Kidney capillary endothelial cell (primary cell): ENCODE results near the gene DGLUCY.
"Not testable (repeated sequence)": the region's sequence is repeated elsewhere in the genome, so short reads cannot be mapped to it uniquely, and the experiment has no call there.

ENCODE experiments used
- DNase-seq: peaks from one replicate; pipeline ENCODE4 v3.0.0-alpha.2; 2018; ENCODE audit warnings: low spot score

Gene DGLUCY

GRCh38 chr14:91138511-91139359, 24.9 kb downstream of the DGLUCY start:
- DNase-seq: no peak

GRCh38 chr14:91139776-91140175, 25.9 kb downstream of the DGLUCY start:
- no peak for DNase-seq

GRCh38 chr14:91140672-91141071, 26.8 kb downstream of the DGLUCY start:
- DNase-seq: peak; percentile 50

- DNase-seq: no peak
Observed at GRCh38 chr14:91142214-91142668, 28.4 kb downstream of the DGLUCY start.

- DNase-seq: no peak
Observed at GRCh38 chr14:91143862-91144261, 30.0 kb downstream of the DGLUCY start.

GRCh38 chr14:91144425-91145145, 30.7 kb downstream of the DGLUCY start:
- DNase-seq: peak; percentile 35

GRCh38 chr14:91145391-91146160, 31.7 kb downstream of the DGLUCY start:
- no peak for DNase-seq

- no peak for DNase-seq
Observed at GRCh38 chr14:91146661-91147060, 32.8 kb downstream of the DGLUCY start.

GRCh38 chr14:91149462-91149861, 35.6 kb downstream of the DGLUCY start:
- no peak for DNase-seq

GRCh38 chr14:91152499-91152898, 38.6 kb downstream of the DGLUCY start:
- no peak for DNase-seq

- no peak for DNase-seq
Observed at GRCh38 chr14:91153360-91153759, 39.5 kb downstream of the DGLUCY start.

- DNase-seq: peak; percentile 30
Observed at GRCh38 chr14:91154851-91155625, 41.2 kb downstream of the DGLUCY start.

GRCh38 chr14:91155626-91156089, 41.8 kb downstream of the DGLUCY start:
- DNase-seq: no peak

GRCh38 chr14:91156142-91156666, 42.3 kb downstream of the DGLUCY start:
- DNase-seq: not testable (repeated sequence)

- DNase-seq: not testable (repeated sequence)
Observed at GRCh38 chr14:91156877-91157276, 43.0 kb downstream of the DGLUCY start.

GRCh38 chr14:91158091-91158790, 44.4 kb downstream of the DGLUCY start:
- no peak for DNase-seq

- no peak for DNase-seq
Observed at GRCh38 chr14:91159182-91159581, 45.3 kb downstream of the DGLUCY start.

- DNase-seq: no peak
Observed at GRCh38 chr14:91159906-91160305, 46.0 kb downstream of the DGLUCY start.

- DNase-seq: no peak
Observed at GRCh38 chr14:91163316-91163715, 49.4 kb downstream of the DGLUCY start.

- no peak for DNase-seq
Observed at GRCh38 chr14:91164676-91165075, 50.8 kb downstream of the DGLUCY start.

GRCh38 chr14:91167380-91167770, 53.5 kb downstream of the DGLUCY start:
- DNase-seq: no peak
